Measurements from ENCODE around the gene WIPF3.

- TF ChIP-seq CTCF (IDR thresholded peaks at IDR 0.05), result no peak
- TF ChIP-seq POLR2A (IDR thresholded peaks at IDR 0.05), result no peak
- TF ChIP-seq POLR2AphosphoS5 (IDR thresholded peaks at IDR 0.05), result no peak
Observed at GRCh38 chr7:29956487-29956836, 150.2 kb downstream of the WIPF3 start.
